HCT116 (cell line): Measurements from ENCODE around the gene CSNK1G2. TPM values are rescaled to one million over a fixed set of nuclear protein-coding genes. Genes with fewer than 3 reads are reported as not detected.
A peak's percentile ranks its signal among the peaks of the same experiment; 100 is the strongest.

Experiments used
- ATAC-seq: fragments of 200-7000 bp; cut with Tn5 transposase; 2 replicates; pipeline ENCODE4 v1.9.1; 2020; ENCODE audit warnings: mild to moderate bottlenecking, moderate library complexity
- BruUV-seq: library from RNA; stranded (reverse); fragments of 400-500 nt; replicated peaks from 2 replicates; lab custom pipeline; 2021; lab: Mats Ljungman, UMichigan
- CTCF ChIA-PET: fragments of 300-600 bp; sonication (Branson Sonifier 250); formaldehyde crosslinking; loops from one replicate; lab custom pipeline; 2021; ENCODE audit warnings: antibody characterized with exemption; lab: Charles Lee
- POLR2A ChIA-PET: fragments of 300-600, 350-600 bp; sonication (Branson Sonifier 250); formaldehyde crosslinking; loops from one replicate; lab custom pipeline; 2021; ENCODE audit warnings: antibody characterized with exemption; lab: Charles Lee
- RAD21 ChIA-PET, 2 experiments: fragments of 300-600 bp; sonication (Branson Sonifier 250); formaldehyde crosslinking; loops; one replicate each; lab custom pipeline; 2023; ENCODE audit warnings: low total read pairs in 2 of 2; ENCODE audit not compliant: uncharacterized antibody in 2 of 2, unreplicated experiment in 2 of 2, low non-redundant PET in 1 of 2; lab: Charles Lee
- DNase-seq: peaks from one replicate; pipeline ENCODE4 v3.0.0-alpha.2; 2010; ENCODE audit warnings: low read depth, low spot score
- H2AFZ ChIP-seq: fragments of 200-600 bp; shearing (Covaris generic), sonication (generic); 2 replicates; pipeline ENCODE4 v1.6.1; 2017; ENCODE audit warnings: low read depth, mixed run types, mixed read lengths, antibody characterized with exemption, low read length; ENCODE audit not compliant: poor library complexity, severe bottlenecking
- H3K27ac ChIP-seq: 2 replicates; pipeline ENCODE4 v1.5.1; 2012; ENCODE audit warnings: low read depth, low read length
- H3K27me3 ChIP-seq: fragments of 200-600 bp; sonication (generic); 2 replicates; pipeline ENCODE4 v1.6.1; 2016; ENCODE audit warnings: mixed run types, low read length, mixed read lengths; ENCODE audit not compliant: insufficient read depth
- H3K36me3 ChIP-seq, 2 experiments: fragments of 200-500 bp in 1 of 2; fragments of 200-600 bp in 1 of 2; sonication (Bioruptor generic) in 1 of 2; sonication (generic) in 1 of 2; 2 replicates each; pipeline versions ENCODE4 v1.5.1 to v1.6.1; 2014 to 2016; ENCODE audit warnings: low read length in 2 of 2, inconsistent platforms in 1 of 2, mixed read lengths in 1 of 2, mixed run types in 1 of 2; ENCODE audit not compliant: insufficient read depth in 2 of 2, control insufficient read depth in 1 of 2
- H3K4me1 ChIP-seq, 2 experiments: fragments of 200-600 bp in 1 of 2; sonication (generic) in 1 of 2; 2 replicates each; pipeline versions ENCODE4 v1.5.1 to v1.6.1; 2012 to 2017; ENCODE audit warnings: low read length in 2 of 2, inconsistent platforms in 1 of 2, mild to moderate bottlenecking in 1 of 2, mixed read lengths in 1 of 2, mixed run types in 1 of 2, moderate library complexity in 1 of 2; ENCODE audit not compliant: insufficient read depth in 2 of 2, control insufficient read depth in 1 of 2
- H3K4me2 ChIP-seq: fragments of 200-600 bp; sonication (generic); 2 replicates; pipeline ENCODE4 v1.6.1; 2017; ENCODE audit warnings: mixed run types, low read length, mixed read lengths
- H3K4me3 ChIP-seq, 2 experiments: fragments of 200-600 bp in 1 of 2; sonication (generic) in 1 of 2; replicated peaks in 1 of 2; 2 replicates each; pipeline ENCODE4 v1.5.1; 2011 to 2016; ENCODE audit warnings: low read length in 2 of 2, control low read depth in 1 of 2, low read depth in 1 of 2, mild to moderate bottlenecking in 1 of 2, mixed read lengths in 1 of 2, mixed run types in 1 of 2
- H3K79me2 ChIP-seq: fragments of 200-600 bp; sonication (generic); 2 replicates; pipeline ENCODE4 v1.6.1; 2017; ENCODE audit warnings: mild to moderate bottlenecking, mixed run types, low read length, moderate library complexity, mixed read lengths; ENCODE audit not compliant: insufficient read depth
- H3K9ac ChIP-seq: fragments of 200-600 bp; sonication (generic); 2 replicates; pipeline ENCODE4 v1.6.1; 2016; ENCODE audit warnings: low read length, mixed read lengths
- H3K9me2 ChIP-seq: fragments of 200-600 bp; sonication (generic), shearing (Covaris generic); 2 replicates; pipeline ENCODE4 v1.6.1; 2017; ENCODE audit warnings: mixed run types, mild to moderate bottlenecking, moderate library complexity; ENCODE audit not compliant: insufficient read depth
- H3K9me3 ChIP-seq, 2 experiments: fragments of 200-500 bp in 1 of 2; fragments of 200-600 bp in 1 of 2; sonication (Bioruptor generic) in 1 of 2; sonication (generic) in 1 of 2; 2 replicates each; pipeline ENCODE4 v1.6.1; 2014 to 2017; ENCODE audit warnings: low read length in 2 of 2, mixed read lengths in 2 of 2, inconsistent platforms in 1 of 2, low read depth in 1 of 2, mild to moderate bottlenecking in 1 of 2, mixed run types in 1 of 2, moderate library complexity in 1 of 2; ENCODE audit not compliant: control insufficient read depth in 1 of 2, insufficient read depth in 1 of 2
- H4K20me1 ChIP-seq: fragments of 200-600 bp; sonication (generic), shearing (Covaris generic); 2 replicates; pipeline ENCODE4 v1.6.1; 2017; ENCODE audit warnings: mixed run types, mild to moderate bottlenecking, moderate library complexity; ENCODE audit not compliant: insufficient read depth
- CTCF ChIP-seq, 3 experiments: fragments of 200-600 bp in 1 of 3; sonication (generic) in 1 of 3; IDR thresholded peaks in 2 of 3; conservative IDR thresholded peaks in 1 of 3; 2 replicates each; pipeline ENCODE4 v1.5.1; 2012 to 2017; ENCODE audit warnings: low read depth in 2 of 3, low read length in 2 of 3, antibody characterized with exemption in 1 of 3, borderline replicate concordance in 1 of 3, control low read depth in 1 of 3, mild to moderate bottlenecking in 1 of 3, mixed read lengths in 1 of 3, mixed run types in 1 of 3, moderate library complexity in 1 of 3; ENCODE audit not compliant: insufficient read depth in 1 of 3
- YY1 ChIP-seq: IDR thresholded peaks from 2 replicates; pipeline ENCODE4 v1.6.1; 2011; ENCODE audit warnings: low read length, low read depth, moderate library complexity, mild to moderate bottlenecking; ENCODE audit not compliant: insufficient replicate concordance; ENCODE audit errors: extremely low read depth
- ZFX ChIP-seq: fragments of 450-650 bp; IDR thresholded peaks from 2 replicates; pipeline ENCODE4 v1.6.1; 2017
- intact Hi-C: fragments of 100-400 bp; cut with micrococcal nuclease; formaldehyde crosslinking; loops from 2 replicates; pipeline ENCODE4 v1.10.0; 2022
- total RNA-seq: library from RNA; stranded (reverse); gene quantifications from one replicate; pipeline ENCODE4 v1.2.1, GENCODE V29; 2021; ENCODE audit not compliant: unreplicated experiment

CSNK1G2 gene
- total RNA-seq, 1 experiment from 2014 or later = 97.9 TPM

- TF ChIP-seq CTCF (IDR thresholded peaks at IDR 0.05 in 2 of 3, conservative IDR thresholded peaks at IDR 0.05 in 1 of 3; ENCODE audit: borderline replicate concordance in 1 of 3, insufficient read depth in 1 of 3, low read depth in 2 of 3, low read length in 2 of 3) = no peak
- peak; percentile 71; the same call in 1 of the 2 replicates for TF ChIP-seq ZFX
Observed at GRCh38 chr19:1905110-1905862, 35.7 kb upstream of the CSNK1G2 start, which contains the start of the genes ADAT3 and SCAMP4 (continued).

DNA sequence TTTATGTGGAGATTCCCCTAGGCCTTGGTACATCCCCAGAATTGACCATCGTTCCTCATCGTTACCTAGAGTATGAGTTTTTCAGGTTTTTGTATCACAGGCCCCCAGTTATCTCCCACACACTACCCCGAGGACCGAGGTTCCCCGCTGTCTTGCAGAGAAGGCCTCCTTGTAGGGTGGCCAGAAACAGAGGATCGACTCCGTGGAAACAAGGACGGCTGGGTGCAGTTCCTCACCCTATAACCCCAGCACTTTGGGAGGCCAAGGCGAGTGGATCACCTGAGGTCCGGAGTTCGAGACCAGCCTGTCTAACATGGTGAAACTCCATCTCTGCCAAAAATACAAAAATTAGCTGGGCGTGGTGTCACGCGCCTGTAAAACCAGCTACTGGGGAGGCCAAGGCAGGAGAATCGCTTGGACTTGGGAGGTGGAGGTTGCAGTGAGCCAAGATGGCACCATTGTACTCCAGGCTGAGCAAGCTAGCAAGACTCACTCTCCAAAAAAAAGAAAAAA is 35.1 kb upstream of the CSNK1G2 start:
- no peak for DNase-seq
- Histone ChIP-seq H3K4me3 (peak overlapping the region; percentile 55 to 95), H3K9me2 (no peaks in the 10 kb centered on the region), H3K4me2 (peak overlapping the region; percentile 99), H3K36me3 (peaks cover 0 to 4% of the 10 kb centered on the region in 2 experiments; a peak in 1 of 4 replicates), H3K4me1 (peaks cover 9 to 26% of the 10 kb centered on the region in 2 experiments; a peak in 3 of 4 replicates), H4K20me1 (no peaks in the 10 kb centered on the region), H3K9ac (peak overlapping the region; percentile 89), H3K9me3 (no peaks in the 10 kb centered on the region), H3K27me3 (no peaks in the 10 kb centered on the region), H3K27ac (peak overlapping the region; percentile 85), H2AFZ (no peak overlapping the region), H3K79me2 (peaks cover 53% of the 10 kb centered on the region)
- CTCF ChIA-PET = interaction anchor here (1.3 kb wide), 1 partner anchor 41 kb away, joined by 6 read pairs; no protein-coding TSS in a partner anchor
- RAD21 ChIA-PET = no interaction called here
- POLR2A ChIA-PET = interaction anchor here (0.6 to 1.6 kb wide), 5 partner anchors 8 to 126 kb away, joined by 3 to 5 read pairs (median 4); no protein-coding TSS in a partner anchor
- intact Hi-C loops = loop anchor here (5.0 kb wide), 1 partner anchor 246 kb away; the partner anchor contains the start of gene AP3D1
- no peak for ATAC-seq
- TF ChIP-seq YY1 = no peak
- TF ChIP-seq ZFX = peak; percentile 51; the same call in 1 of the 2 replicates
- TSS peak; percentile 76 for BruUV-seq
